ENCODE measurements around the gene ESPN.

The ESPN gene

GRCh38 chr1:6408023-6408422 lies 16.6 kb upstream of the ESPN start:
- DNase-seq (ENCODE audit: low read depth in 2 of 2, low spot score in 1 of 2): no peak

GRCh38 chr1:6409053-6409452 lies 15.5 kb upstream of the ESPN start:
- no peak for DNase-seq (ENCODE audit: low read depth in 2 of 2, low spot score in 1 of 2)

GRCh38 chr1:6409733-6410132 lies 14.8 kb upstream of the ESPN start:
- DNase-seq (ENCODE audit: low read depth in 2 of 2, low spot score in 1 of 2): no peak

GRCh38 chr1:6410248-6410893 lies 14.2 kb upstream of the ESPN start:
- DNase-seq (ENCODE audit: low read depth in 2 of 2, low spot score in 1 of 2): no peak

GRCh38 chr1:6412896-6413295 lies 11.7 kb upstream of the ESPN start:
- no peak for DNase-seq (ENCODE audit: low read depth in 2 of 2, low spot score in 1 of 2)

- no peak for DNase-seq (ENCODE audit: low read depth in 2 of 2, low spot score in 1 of 2)
Measured at GRCh38 chr1:6414443-6414844, 10.1 kb upstream of the ESPN start.

- no peak for DNase-seq (ENCODE audit: low read depth in 2 of 2, low spot score in 1 of 2)
Measured at GRCh38 chr1:6414881-6415626, 9.5 kb upstream of the ESPN start.

- DNase-seq (ENCODE audit: low read depth in 2 of 2, low spot score in 1 of 2): no peak
Measured at GRCh38 chr1:6416295-6416656, 8.3 kb upstream of the ESPN start.

- DNase-seq (ENCODE audit: low read depth in 2 of 2, low spot score in 1 of 2): no peak
Measured at GRCh38 chr1:6416906-6417305, 7.7 kb upstream of the ESPN start.

- DNase-seq (ENCODE audit: low read depth in 2 of 2, low spot score in 1 of 2): no peak
Measured at GRCh38 chr1:6417961-6418667, 6.5 kb upstream of the ESPN start.

GRCh38 chr1:6418668-6419396 lies 5.7 kb upstream of the ESPN start:
- DNase-seq (ENCODE audit: low read depth in 2 of 2, low spot score in 1 of 2): no peak

- no peak for DNase-seq (ENCODE audit: low read depth in 2 of 2, low spot score in 1 of 2)
Measured at GRCh38 chr1:6419397-6419803, 5.2 kb upstream of the ESPN start.

GRCh38 chr1:6419804-6420453 lies 4.6 kb upstream of the ESPN start, which contains the start of gene HES2:
HES2 (minus strand) TSS chr1:6419919; CDS start chr1:6419820, 99 bp downstream.
- no peak for DNase-seq (ENCODE audit: low read depth in 2 of 2, low spot score in 1 of 2)

GRCh38 chr1:6420454-6421042 lies 4.0 kb upstream of the ESPN start:
- no peak for DNase-seq (ENCODE audit: low read depth in 2 of 2, low spot score in 1 of 2)

GRCh38 chr1:6421266-6421665 lies 3.3 kb upstream of the ESPN start:
- DNase-seq (ENCODE audit: low read depth in 2 of 2, low spot score in 1 of 2): no peak

GRCh38 chr1:6423321-6423999 lies 1.1 kb upstream of the ESPN start:
- DNase-seq (ENCODE audit: low read depth in 2 of 2, low spot score in 1 of 2): peak in 1 of 2 donors; percentile 55

GRCh38 chr1:6424000-6424565 lies 493 bp upstream of the ESPN start:
- DNase-seq (ENCODE audit: low read depth in 2 of 2, low spot score in 1 of 2): no peak

- DNase-seq (ENCODE audit: low read depth in 2 of 2, low spot score in 1 of 2): no peak
Measured at GRCh38 chr1:6425658-6426057, 1.1 kb downstream of the ESPN start.

- no peak for DNase-seq (ENCODE audit: low read depth in 2 of 2, low spot score in 1 of 2)
Measured at GRCh38 chr1:6426277-6426971, 1.8 kb downstream of the ESPN start.

Data from stimulated activated CD8-positive, alpha-beta memory T cell treated with anti-CD3 and anti-CD28 coated beads, Interleukin-4, amount 100 ng/mL, for 1 hour (primary cell).